NB4 (cell line): ENCODE results near the gene NHEJ1.

Experiments
- DNase-seq: peaks from one replicate; pipeline ENCODE4 v3.0.0; 2010; ENCODE audit warnings: low read depth
- H3K4me3 ChIP-seq: one replicate; pipeline ENCODE4 v1.5.1; 2011; ENCODE audit warnings: mild to moderate bottlenecking, low read depth, low read length, moderate library complexity
- CTCF ChIP-seq: IDR thresholded peaks from one replicate; pipeline ENCODE4 v1.5.1; 2012; ENCODE audit warnings: low read depth, low read length
- MAX ChIP-seq: IDR thresholded peaks from 2 replicates; pipeline ENCODE4 v1.6.1; 2011; ENCODE audit warnings: low read depth, low read length
- MYC ChIP-seq: IDR thresholded peaks from 2 replicates; pipeline ENCODE4 v1.6.1; 2011; ENCODE audit warnings: low read depth, low read length
- POLR2A ChIP-seq: IDR thresholded peaks from 2 replicates; pipeline ENCODE4 v1.6.1; 2011; ENCODE audit warnings: mild to moderate bottlenecking; ENCODE audit not compliant: insufficient read length; ENCODE audit errors: extremely low read depth

The NHEJ1 gene

GRCh38 chr2:219062081-219062480 lies 98.5 kb downstream of the NHEJ1 start:
- no peak overlapping the region for H3K4me3 ChIP-seq
- no peak for DNase-seq
- TF ChIP-seq MAX = no peak
- TF ChIP-seq CTCF = no peak
- TF ChIP-seq POLR2A = no peak
- TF ChIP-seq MYC = no peak

DNA sequence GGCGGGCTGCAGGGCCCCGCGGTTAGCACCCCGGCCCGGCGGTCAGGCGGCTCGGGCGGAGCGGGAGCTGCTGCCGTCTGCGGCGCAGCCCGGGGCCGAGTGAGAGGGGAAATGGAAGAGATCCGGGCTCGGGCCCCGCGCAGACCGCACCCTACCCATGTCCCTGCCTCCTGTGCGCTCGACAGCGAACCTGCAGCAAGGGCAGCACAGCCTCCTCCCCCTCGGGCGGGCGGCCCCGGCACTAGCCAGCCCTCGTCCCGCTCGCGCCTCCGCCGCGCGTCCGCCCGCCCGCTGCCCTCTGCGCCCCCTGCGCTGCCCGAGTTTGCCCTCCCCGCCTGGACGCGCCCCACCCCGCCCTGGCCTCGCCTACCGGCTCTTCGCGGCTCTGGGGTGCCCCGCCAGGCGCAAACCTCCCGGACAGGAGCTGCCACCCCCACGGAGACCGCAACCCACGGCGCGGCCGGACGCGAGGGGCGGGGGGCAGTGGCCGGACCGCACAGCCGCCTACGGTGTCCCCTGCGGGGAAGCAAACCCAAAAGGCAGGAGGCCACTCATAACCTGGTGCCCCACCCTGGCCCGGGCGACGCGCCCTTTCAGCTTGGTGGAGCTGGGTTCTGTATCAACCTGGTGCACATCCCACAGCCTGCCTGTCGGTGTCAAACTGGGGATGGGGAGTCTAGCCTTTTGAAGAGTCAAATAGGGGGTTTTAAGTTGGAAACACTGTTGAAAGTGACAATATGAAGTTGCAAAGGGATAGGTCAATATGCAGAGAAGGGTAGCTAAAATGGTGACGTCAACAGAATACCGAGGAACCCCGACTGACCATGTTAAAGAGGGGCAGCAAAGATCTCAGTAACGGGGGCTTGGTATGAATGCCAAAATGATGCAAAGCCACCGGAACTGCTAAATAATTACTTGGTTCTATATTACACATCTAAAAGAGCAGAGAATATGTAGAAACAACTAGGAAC lies 99.5 kb downstream of the NHEJ1 start, which contains the start of gene IHH:
Gene IHH (minus strand): TSS at position 101 of the 971 bp plus-strand sequence. CDS start 454 bp downstream, outside the sequence.
- H3K4me3 ChIP-seq = no peak within 1 kb of the TSS
- TF ChIP-seq MYC = no peak
- no peak for TF ChIP-seq POLR2A
- TF ChIP-seq CTCF = no peak
- no peak for TF ChIP-seq MAX
- peak; percentile 47 for DNase-seq

DNA sequence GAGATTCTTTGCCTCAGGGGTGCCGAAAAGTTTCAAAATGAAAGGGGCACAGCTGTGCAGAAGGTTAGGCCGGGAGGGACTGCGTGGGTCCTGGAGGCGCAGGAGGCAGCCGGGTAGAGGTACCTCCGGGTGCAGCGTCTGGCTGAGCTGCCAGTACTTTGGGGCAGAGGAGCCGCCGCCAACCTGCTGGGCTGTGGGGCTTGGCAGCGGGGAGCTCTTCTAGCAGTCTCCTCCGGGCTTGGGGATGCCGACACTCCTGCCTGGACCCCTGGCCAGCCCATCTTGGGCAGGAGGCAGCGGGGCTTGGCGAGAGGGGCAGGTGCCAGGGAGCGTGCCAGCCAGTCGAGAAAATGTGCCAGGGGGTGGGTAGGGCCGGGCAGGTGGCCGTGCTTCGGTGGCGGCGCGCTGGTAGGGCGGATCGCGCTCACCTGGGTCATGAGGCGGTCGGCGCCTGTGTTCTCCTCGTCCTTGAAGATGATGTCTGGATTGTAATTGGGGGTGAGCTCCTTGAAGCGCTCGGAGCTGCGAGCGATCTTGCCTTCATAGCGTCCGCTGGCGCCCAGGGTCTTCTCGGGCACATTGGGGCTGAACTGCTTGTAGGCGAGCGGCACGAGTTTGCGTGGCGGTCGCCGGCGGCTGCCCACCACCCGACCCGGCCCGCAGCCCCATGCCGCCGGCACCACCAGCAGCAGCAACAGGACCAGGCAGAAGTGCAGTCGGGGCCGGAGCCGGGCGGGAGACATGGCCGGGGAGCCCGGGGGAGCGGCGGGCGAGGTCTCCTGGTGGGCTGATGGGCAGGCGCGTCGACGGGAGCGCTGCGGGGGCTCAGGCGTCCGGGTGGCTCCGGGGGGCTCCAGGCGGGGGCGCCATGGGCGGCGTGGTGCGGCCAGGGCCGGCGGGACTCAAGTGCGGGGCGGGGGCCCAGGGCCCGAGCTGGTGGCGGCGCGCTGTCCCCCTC lies 100.6 kb downstream of the NHEJ1 start:
- no peak for DNase-seq
- no peak overlapping the region for H3K4me3 ChIP-seq
- no peak for TF ChIP-seq MYC
- TF ChIP-seq POLR2A = no peak
- no peak for TF ChIP-seq MAX
- no peak for TF ChIP-seq CTCF

DNA sequence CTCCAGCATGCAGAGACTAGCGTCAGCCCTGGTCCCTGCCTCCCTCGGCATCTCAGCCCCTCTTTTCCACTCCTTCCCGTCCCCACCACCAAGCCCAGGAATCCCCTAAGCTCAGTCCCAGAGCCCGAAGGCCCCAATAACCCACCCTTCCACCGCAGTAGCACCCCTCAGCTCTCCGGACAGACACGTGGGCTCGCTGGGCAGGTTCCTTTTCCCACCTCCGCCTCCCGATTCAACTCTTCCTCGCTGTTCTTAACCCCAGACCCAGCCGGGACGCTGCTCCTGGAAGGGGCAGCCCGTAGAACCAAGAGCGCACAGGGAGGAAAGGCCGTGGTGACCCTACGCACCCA lies 101.3 kb downstream of the NHEJ1 start:
- TF ChIP-seq CTCF (no peak), MAX (no peak), POLR2A (no peak), MYC (no peak)
- no peak overlapping the region for H3K4me3 ChIP-seq
- no peak for DNase-seq

DNA sequence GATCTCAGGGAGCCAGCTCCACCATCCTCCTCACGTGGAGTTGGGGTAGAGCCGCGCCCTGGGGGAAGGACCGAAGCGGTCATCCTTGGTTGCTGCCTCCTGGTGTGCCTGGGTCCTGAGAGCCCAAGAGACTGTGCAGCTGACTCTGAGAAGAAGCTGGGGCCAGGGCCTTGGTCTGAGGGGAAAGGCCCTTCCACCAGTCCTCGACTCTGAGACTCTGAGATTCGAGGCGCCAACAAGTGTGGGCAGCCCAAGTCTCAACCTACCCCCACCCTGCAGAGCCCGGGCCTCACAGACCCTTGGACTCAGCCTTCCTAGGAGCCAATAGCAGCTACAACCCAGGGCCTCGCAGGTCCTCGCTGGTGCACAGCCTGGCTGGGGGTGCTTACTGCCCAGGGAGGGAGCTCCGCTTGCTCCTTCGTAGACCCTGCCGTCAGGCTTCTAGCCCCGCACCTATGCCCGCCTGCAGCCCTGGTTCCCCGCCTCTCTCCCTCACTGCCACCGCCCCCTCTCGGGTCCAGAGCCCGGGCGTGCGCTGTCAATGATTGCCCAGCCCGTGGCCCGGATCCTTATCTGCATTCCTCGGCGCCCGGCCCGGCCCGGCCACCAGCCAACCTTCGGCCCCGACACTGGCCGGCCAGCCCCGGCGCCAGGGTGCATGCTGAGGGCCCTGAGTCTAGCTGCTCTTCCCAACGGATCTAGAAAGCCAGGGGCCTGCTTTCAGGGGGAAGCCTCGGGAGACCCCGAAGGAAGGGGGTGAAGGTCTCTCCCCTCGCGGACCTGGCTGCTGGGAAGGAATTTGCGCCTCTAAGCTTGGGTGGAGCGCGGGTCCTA lies 101.9 kb downstream of the NHEJ1 start:
- H3K4me3 ChIP-seq = no peak overlapping the region
- TF ChIP-seq MYC (no peak), MAX (no peak), CTCF (no peak), POLR2A (no peak)
- DNase-seq = peak; percentile 24
